Urinary bladder (tissue), 4 donors: Measurements from ENCODE around the gene VARS1. TPM values are rescaled to one million over a fixed set of nuclear protein-coding genes. Genes with fewer than 3 reads are reported as not detected.
"Not testable (repeated sequence)": the region's sequence is repeated elsewhere in the genome, so short reads cannot be mapped to it uniquely, and the experiment has no call there.

Source experiments
- DNase-seq: peaks from one replicate; pipeline ENCODE4 v3.0.0-alpha.2; 2015; ENCODE audit errors: extremely low spot score
- H3K27ac ChIP-seq: one replicate; pipeline ENCODE4 v1.5.1; 2013; ENCODE audit warnings: low read depth, mild to moderate bottlenecking, moderate library complexity
- H3K36me3 ChIP-seq: one replicate; pipeline ENCODE4 v1.6.1; 2013; ENCODE audit warnings: mild to moderate bottlenecking, moderate library complexity; ENCODE audit not compliant: insufficient read depth
- H3K4me1 ChIP-seq: one replicate; pipeline ENCODE4 v1.6.1; 2013; ENCODE audit warnings: mild to moderate bottlenecking, moderate library complexity; ENCODE audit not compliant: insufficient read depth
- H3K4me3 ChIP-seq: one replicate; pipeline ENCODE4 v1.5.1; 2013; ENCODE audit warnings: low read depth, low read length
- WGBS: extraction: QIAGEN DNeasy Blood & Tissue Kit; methylation state at CpG from one replicate; pipeline ENCODE4 v1.1.7; 2013; 5-methylcytosine and 5-hydroxymethylcytosine counted together
- polyA plus RNA-seq: library from polyadenylated mRNA; stranded (reverse); fragments of 200-250 nt; gene quantifications from one replicate; pipeline ENCODE4 v1.2.3, GENCODE V29; 2013
- total RNA-seq: library from RNA; depleted of rRNA; stranded (reverse); fragments of >200 nt; gene quantifications from one replicate; pipeline ENCODE4 v1.2.3, GENCODE V29; 2014
- donor health status: healthy with polysubstance abuse.
- donor health status: healthy.

Gene VARS1
- total RNA-seq (16.7 TPM), polyA plus RNA-seq (34.4 TPM)

DNA sequence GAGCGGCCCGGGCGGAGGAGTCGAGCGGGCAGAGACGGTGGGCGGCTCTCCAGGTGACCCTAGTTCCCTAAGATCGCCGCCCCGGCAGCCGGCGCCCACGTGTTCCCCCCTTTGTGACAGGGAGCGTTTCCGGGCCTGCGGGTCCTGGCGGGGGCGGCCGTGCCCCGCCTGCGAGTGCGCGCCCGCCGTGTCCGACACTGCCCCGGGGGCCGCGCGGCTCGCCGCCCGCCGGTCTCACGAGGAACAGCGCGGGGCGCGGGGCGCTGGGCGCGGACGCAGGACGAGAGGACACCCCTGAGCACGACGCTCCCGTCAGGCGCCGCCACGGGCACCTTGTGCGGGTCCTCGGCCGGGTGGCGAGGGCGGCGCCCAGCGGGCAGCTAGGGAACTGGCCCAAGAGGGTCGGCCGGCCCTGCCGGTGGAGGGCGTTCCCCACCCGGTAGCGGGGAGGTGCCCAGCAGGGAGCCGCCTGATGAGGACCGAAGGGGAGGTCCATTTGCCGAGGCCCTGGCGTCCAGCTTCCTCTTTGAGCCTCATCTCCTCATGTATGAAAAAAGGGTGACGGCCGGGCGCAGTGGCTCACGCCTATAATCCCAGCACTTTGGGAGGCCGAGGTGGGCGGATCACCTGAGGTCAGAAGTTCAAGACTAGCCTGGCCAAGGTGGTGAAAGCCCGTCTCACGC lies at the start of gene VARS1:
TSS of gene VARS1 (minus strand) at position 137 of the 683 bp plus-strand sequence. CDS start 535 bp downstream, outside the sequence.
- peak within 1 kb of the TSS; percentile 90 for H3K4me3 ChIP-seq
- no peak for DNase-seq
- no peaks in the 10 kb centered on the region for H3K4me1 ChIP-seq
- WGBS, result under 1% methylated on average over 75 of the region's 75 CpGs
- H3K27ac ChIP-seq, result peak within 1 kb of the TSS; percentile 98
- no peaks in the 10 kb centered on the region for H3K36me3 ChIP-seq

DNA sequence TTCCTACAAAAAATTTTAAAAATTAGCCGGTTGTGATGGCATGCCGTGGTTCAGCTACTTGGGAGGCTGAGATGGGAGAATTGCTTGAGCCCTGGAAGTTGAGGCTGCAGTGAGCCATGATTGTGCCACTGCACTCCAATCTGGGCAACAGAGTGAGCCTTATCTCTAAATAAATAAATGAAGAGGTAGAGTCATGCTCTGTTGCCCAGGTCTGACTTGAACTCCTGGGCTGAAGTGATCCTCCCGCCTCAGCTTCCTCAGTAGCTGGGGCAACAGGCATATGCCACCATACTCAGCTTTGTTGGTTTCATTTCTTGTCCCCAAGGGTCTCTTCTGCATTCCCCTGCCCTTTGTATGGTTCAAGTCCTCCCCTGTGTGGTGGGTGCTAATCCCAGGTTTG lies 49.0 kb upstream of the VARS1 start:
- DNase-seq, result no peak
- no peaks in the 10 kb centered on the region for H3K36me3 ChIP-seq
- H3K4me3 ChIP-seq, result no peak overlapping the region
- WGBS, result 95% methylated on average over 3 of the region's 3 CpGs
- H3K27ac ChIP-seq, result no peak overlapping the region
- H3K4me1 ChIP-seq, result no peaks in the 10 kb centered on the region

DNA sequence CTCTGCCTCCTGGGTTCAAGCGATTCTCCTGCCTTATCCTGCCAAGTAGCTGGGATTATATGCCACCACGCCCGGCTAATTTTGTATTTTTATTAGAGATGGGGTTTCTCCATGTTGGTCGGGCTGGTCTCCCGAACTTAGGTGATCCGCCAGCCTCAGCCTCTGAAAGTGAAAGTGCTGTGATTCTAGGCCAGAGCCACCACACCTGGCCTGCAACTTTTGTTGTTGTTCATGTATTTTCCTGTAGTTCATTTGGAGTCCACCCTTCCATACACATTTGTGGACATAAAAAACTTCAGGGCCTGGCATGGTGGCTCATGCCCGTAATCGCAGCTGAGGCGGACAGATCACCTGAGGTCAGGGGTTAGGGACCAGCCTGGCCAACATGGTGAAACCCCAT lies 46.5 kb upstream of the VARS1 start:
- WGBS, result 89% methylated on average over 9 of the region's 9 CpGs
- no peaks in the 10 kb centered on the region for H3K4me1 ChIP-seq
- no peak overlapping the region for H3K4me3 ChIP-seq
- H3K36me3 ChIP-seq, result no peaks in the 10 kb centered on the region
- no peak for DNase-seq
- no peak overlapping the region for H3K27ac ChIP-seq

DNA sequence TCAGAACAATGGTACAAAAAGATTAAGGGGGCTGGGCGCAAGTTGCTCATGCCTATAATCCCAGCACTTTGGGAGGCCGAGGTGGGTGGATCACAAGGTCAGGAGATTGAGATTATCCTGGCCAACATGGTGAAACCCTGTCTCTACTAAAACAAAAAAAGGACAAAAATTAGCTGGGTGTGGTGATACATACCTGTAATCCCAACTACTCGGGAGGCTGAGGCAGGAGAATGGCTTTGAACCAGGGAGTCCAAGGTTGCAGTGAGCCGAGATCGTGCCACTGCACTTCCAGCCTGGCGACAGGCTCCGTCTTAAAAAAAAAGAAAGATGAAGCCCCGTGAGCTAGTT lies 44.2 kb upstream of the VARS1 start:
- 84% methylated on average over 8 of the region's 8 CpGs for WGBS
- H3K4me1 ChIP-seq, H3K4me3 ChIP-seq, DNase-seq, H3K36me3 ChIP-seq, H3K27ac ChIP-seq: not testable (repeated sequence)

DNA sequence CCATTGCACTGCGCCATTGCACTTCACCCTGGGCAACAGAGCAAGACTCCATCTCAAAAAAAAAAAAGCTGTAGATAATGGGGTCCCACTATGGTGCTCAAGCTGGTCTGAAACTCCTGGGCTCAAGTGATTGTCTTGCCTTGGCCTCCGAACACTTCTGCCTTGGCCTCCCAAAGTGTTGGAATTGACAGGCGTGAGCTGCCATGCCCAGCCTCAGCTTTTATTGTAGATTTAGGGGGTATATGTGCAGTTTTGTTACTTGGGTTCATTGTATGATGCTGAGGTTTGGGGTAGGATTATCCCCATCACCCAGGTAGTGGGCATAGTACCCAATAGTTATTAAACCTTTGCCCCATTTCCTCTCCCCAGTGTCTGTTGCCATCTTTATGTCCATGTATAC lies 43.4 kb upstream of the VARS1 start:
- WGBS, result 97% methylated on average over 3 of the region's 3 CpGs
- Histone ChIP-seq H3K4me1 (peaks cover 5% of the 10 kb centered on the region), H3K27ac (no peak overlapping the region), H3K4me3 (no peak overlapping the region), H3K36me3 (no peaks in the 10 kb centered on the region)
- DNase-seq, result no peak

DNA sequence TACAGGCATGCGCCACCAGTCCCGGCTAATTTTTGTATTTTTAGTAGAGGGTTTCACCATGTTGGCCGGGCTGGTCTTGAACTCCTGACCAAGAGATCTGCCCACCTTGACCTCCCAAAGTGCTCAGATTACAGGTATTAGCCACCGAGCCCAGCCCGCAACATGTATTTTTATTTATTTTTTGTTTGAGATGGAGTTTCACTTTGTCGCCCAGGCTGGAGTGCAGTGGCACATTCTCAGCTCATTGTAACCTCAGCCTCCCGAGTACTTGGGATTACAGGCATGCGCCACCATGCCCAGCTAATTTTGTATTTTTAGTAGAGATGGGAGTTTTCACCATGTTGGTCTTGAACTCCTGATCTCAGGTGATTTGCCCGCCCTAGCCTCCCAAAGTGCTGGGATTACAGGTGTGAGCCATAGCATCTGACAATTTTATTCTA lies 42.6 kb upstream of the VARS1 start:
- H3K27ac ChIP-seq, H3K36me3 ChIP-seq, H3K4me3 ChIP-seq, H3K4me1 ChIP-seq, DNase-seq: not testable (repeated sequence)
- WGBS, result 88% methylated on average over 9 of the region's 9 CpGs

DNA sequence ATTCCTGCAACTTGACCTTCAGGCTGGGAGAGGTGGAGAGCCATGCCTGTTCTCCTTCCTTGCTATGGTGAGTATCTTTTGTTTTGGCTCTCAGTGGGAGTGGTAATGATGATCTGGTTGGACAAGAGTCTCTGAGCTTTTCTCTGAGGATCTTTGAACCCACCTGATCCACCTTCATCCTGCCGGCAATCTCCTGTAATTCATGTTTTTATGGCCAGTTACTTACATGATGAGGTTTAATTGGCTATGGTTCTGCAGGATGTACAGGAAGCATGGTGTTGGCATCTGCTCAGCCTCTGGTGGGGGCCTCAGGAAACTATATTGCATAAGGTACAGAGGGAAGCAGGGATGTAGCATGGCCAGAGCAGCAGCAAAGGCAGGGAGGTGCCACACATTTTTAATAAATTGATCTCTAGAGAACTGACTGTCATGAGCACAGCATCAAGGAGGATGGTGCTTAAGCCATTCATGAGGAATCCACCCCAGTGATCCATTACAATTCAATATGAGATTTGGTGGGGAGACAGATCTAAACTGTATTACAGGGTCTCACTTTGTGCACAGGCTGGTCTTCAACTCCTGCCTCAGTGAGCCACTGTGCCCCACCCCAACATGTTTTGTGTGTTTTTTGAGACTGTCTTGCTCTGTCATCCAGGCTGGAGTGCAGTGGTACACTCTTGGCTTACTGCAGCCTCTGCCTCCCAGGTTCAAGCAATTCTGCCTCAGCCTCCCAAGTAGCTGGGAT lies 42.0 kb upstream of the VARS1 start:
- Histone ChIP-seq H3K27ac (no peak overlapping the region), H3K36me3 (no peaks in the 10 kb centered on the region), H3K4me3 (no peak overlapping the region), H3K4me1 (peaks cover 5% of the 10 kb centered on the region)
- 29% methylated on average over 1 of the region's 1 CpG for WGBS
- DNase-seq, result no peak

DNA sequence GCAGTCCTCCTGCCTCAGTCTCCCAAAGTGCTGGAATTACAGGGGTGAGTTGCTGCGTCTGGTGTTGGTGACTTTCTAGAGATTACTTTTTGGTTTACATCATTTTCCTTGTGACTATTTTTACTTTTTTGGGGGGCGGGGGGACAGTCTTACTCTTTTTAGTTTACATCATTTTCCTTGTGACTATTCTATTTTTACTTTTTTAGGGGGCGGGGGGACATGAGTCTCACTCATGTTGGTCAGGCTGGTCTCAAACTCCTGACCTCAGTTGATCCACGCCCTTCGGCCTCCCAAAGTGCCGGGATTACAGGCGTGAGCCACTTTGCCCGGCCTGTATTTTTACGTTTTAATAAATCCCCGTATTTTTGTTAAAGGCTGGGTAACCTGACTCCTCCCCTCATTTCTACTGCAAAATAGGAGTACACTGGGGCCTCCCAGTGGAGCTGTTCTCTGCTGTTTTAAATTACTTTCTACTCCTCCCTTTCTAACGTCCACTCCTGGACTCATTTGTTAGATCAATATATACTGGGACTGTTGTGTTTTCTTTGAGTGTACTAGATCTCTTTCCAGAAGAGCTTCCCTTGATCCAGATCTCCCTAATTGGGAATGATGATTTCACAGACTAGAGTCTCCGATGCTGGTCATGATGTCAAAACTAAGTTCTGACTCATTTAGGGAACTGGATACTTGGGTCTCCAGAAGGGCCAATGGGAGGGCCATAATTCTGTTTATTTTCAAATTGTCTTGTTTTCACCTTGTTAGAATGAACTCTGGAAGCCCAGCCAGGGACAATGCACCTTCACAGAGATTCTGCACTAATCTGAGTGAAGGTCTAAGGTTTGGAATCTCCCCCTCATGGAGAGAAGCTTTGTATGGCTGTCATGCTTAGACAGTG lies 41.2 kb upstream of the VARS1 start:
- 14% methylated on average over 12 of the region's 12 CpGs for WGBS

DNA sequence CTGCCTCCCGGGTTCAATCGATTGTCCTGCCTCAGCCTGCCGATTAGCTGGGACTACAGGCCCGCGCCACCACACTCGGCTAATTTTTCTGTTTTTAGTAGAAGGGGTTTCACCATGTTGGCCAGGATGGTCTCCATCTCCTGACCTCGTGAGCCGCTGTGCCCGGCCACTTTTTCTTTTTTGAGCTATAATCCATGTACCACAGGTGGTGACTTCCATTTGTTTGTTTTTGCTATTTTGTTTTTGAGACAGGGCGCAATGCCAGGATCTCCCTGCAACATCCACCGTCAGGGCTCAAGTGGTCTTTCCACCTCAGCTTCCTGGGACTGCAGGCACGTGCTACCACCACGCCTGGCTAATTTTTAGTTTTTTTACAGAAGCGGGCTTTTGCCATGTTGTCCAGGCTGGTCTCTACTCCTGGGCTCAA lies 40.5 kb upstream of the VARS1 start:
- WGBS, result 14% methylated on average over 14 of the region's 14 CpGs
- DNase-seq, result no peak
- peak overlapping the region; percentile 85 for H3K4me3 ChIP-seq
- peak overlapping the region; percentile 26 for H3K27ac ChIP-seq
- H3K4me1 ChIP-seq, result peaks cover 5% of the 10 kb centered on the region
- no peaks in the 10 kb centered on the region for H3K36me3 ChIP-seq

More for the DNA sequence above, 41.2 kb upstream of the VARS1 start:
- Histone ChIP-seq H3K36me3 (no peaks in the 10 kb centered on the region), H3K4me3 (peak overlapping the region; percentile 85), H3K27ac (peak overlapping the region; percentile 26), H3K4me1 (peaks cover 5% of the 10 kb centered on the region)
- DNase-seq, result no peak

DNA sequence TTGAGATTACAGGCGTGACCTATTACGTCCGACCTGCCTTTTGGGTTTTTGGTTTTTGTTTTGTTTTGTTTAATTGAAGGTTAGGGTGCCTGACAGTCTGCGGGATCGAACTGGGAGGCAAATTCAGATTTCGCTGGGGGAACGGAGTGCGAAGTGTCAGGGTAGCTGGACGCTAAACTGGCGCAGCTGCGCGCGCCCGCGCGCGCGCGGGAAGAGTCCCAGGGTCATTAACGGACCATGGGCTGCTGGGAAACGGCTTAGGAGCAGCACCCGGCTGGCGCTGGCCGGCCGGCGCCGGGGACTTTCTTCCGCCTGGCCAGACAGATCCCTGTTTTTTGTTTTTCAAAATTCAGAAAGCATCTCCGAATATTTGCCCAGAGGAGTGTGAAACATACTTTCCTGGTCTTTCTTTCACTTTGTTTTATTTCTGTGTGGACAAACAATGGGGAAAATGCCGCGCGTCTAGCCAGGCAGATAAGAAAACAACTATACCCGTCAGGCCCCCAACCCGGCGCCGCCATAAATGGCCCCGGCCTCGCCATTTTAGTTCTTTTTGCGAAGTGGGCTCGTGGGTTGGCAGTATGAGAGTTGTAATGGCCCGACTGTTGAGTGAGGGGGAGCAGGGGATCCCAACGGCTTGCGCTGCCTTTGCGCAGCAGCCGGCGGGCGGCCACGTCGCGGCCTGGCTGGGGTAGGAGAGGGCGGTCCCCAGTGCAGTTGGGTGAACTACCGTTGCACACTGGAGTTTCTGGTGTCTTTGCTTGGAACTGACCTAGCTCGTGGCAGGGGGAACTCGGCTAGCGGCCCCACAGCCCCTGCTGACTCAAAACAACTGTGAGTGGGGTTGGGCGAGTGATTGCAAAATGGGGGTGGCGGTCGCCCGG lies 39.1 kb upstream of the VARS1 start:
- Histone ChIP-seq H3K27ac (peak overlapping the region; percentile 97), H3K4me3 (peak overlapping the region; percentile 85), H3K4me1 (peaks cover 5% of the 10 kb centered on the region), H3K36me3 (no peaks in the 10 kb centered on the region)
- under 1% methylated on average over 59 of the region's 59 CpGs for WGBS
- DNase-seq, result peak; percentile 82

DNA sequence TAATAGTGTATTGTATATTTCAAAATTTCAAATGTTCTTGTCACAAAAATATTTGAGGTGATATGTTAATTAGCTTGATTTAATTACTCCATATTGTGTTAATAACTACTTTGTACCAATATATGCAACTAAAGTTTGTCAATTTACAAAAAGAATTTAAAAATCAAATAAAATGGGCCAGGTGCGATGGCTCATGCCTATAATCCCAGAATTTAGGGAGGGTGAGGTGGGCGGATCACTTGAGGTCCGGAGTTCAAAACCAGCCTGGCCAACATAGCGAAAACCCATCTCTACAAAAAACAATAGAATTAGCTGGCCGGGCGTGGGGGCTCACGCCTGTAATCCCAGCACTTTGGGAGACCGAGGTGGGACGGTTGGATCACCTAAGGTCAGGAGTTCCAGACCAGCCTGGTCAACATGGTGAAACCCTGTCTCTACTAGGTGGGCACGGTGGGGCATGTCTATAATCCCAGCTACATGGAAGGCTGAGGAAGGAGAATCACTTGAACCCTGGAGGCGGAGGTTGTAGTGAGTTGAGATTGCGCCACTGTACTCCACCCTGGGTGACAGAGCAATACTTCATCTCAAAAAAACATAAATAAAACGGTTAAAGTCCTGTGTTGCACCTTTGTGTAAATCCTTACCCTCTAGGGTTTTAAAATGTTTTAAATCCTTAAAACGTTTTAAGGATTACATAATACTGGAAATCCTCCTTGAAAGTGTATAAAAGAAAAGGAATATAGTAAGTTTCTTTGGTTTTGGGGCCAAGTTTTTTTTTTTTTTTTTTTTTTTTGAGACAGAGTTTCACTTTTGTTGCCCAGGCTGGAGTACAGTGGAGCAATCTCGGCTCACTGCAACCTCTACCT lies 36.0 kb upstream of the VARS1 start:
- no peak overlapping the region for H3K27ac ChIP-seq
- no peak for DNase-seq
- no peak overlapping the region for H3K4me3 ChIP-seq
- H3K36me3 ChIP-seq, result no peaks in the 10 kb centered on the region
- WGBS, result 85% methylated on average over 15 of the region's 15 CpGs
- peaks cover 1% of the 10 kb centered on the region for H3K4me1 ChIP-seq

DNA sequence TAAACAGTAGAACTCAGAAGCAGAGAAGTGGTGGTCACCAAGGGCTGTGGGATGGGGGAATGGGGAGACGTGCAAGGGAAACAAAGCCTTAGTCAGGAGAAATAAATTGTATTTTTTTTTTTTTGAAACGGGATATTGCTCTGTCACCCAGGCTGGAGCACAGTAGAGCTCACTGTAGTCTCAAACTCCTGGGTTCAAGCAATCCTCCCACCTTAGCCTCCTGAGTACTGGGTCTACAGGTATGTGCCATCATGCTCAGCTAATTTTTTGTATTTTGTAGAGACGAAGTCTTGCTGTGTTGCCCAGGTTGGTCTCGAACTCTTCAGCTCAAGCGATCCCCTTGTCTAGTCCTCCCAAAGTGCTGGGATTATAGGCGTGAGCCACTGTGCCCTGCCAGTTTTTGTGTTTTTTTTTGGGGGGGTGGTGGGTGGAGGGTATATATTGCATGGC lies 35.4 kb upstream of the VARS1 start:
- Histone ChIP-seq H3K27ac (no peak overlapping the region), H3K36me3 (no peaks in the 10 kb centered on the region), H3K4me3 (peak overlapping the region; percentile 58), H3K4me1 (no peaks in the 10 kb centered on the region)
- 52% methylated on average over 6 of the region's 6 CpGs for WGBS
- no peak for DNase-seq
